GM06990 (cell line): ENCODE results near the gene PKIG.

ENCODE experiments used
- DNase-seq: peaks from one replicate; pipeline ENCODE4 v3.0.0-alpha.2; 2011; ENCODE audit not compliant: insufficient read length; ENCODE audit errors: extremely low read depth
- H3K27me3 ChIP-seq: replicated peaks from 2 replicates; pipeline ENCODE4 v1.6.0; 2011; ENCODE audit warnings: low read length; ENCODE audit not compliant: control insufficient read depth, insufficient read depth
- H3K36me3 ChIP-seq: 2 replicates; pipeline ENCODE4 v1.5.1; 2011; ENCODE audit warnings: low read length; ENCODE audit not compliant: control insufficient read depth, insufficient read depth
- H3K4me3 ChIP-seq: replicated peaks from 2 replicates; pipeline ENCODE4 v1.5.1; 2011; ENCODE audit warnings: low read depth, mild to moderate bottlenecking, control low read depth, low read length
- CTCF ChIP-seq: IDR thresholded peaks from 2 replicates; pipeline ENCODE4 v1.5.1; 2011; ENCODE audit warnings: low read length, control low read depth, mild to moderate bottlenecking, inconsistent platforms; ENCODE audit not compliant: insufficient read depth, poor library complexity, severe bottlenecking

PKIG gene

GRCh38 chr20:44582311-44583025 lies at the start of gene PKIG:
PKIG (plus strand) TSS chr20:44582579; CDS start chr20:44614557, 31,978 bp downstream.
- Histone ChIP-seq H3K4me3 (peak within 1 kb of the TSS; percentile 58), H3K36me3 (no peaks in the 10 kb centered on the region), H3K27me3 (no peaks in the 10 kb centered on the region)
- DNase-seq: no peak
- no peak for TF ChIP-seq CTCF

GRCh38 chr20:44532981-44533331 lies 49.4 kb upstream of the PKIG start:
- TF ChIP-seq CTCF: no peak
- H3K36me3 ChIP-seq: no peaks in the 10 kb centered on the region
- no peak overlapping the region for H3K4me3 ChIP-seq
- DNase-seq: no peak
- no peaks in the 10 kb centered on the region; the same call in 1 of the 2 replicates for H3K27me3 ChIP-seq

GRCh38 chr20:44533928-44534327 lies 48.5 kb upstream of the PKIG start:
- no peak for TF ChIP-seq CTCF
- H3K36me3 ChIP-seq: no peaks in the 10 kb centered on the region
- no peaks in the 10 kb centered on the region; the same call in 1 of the 2 replicates for H3K27me3 ChIP-seq
- no peak for DNase-seq
- no peak overlapping the region for H3K4me3 ChIP-seq

- no peak for TF ChIP-seq CTCF
- no peak for DNase-seq
- Histone ChIP-seq H3K27me3 (no peaks in the 10 kb centered on the region; the same call in 1 of the 2 replicates), H3K36me3 (no peaks in the 10 kb centered on the region), H3K4me3 (no peak overlapping the region)
Measured at GRCh38 chr20:44536175-44536574, 46.2 kb upstream of the PKIG start.

GRCh38 chr20:44537993-44538392 lies 44.4 kb upstream of the PKIG start:
- no peaks in the 10 kb centered on the region for H3K36me3 ChIP-seq
- no peak overlapping the region for H3K4me3 ChIP-seq
- DNase-seq: no peak
- H3K27me3 ChIP-seq: no peaks in the 10 kb centered on the region
- TF ChIP-seq CTCF: no peak

- DNase-seq: no peak
- TF ChIP-seq CTCF: no peak
- Histone ChIP-seq H3K27me3 (no peaks in the 10 kb centered on the region), H3K4me3 (no peak overlapping the region), H3K36me3 (no peaks in the 10 kb centered on the region)
Measured at GRCh38 chr20:44540834-44541233, 41.5 kb upstream of the PKIG start.
